SU-DHL-6 (cell line): ENCODE results near the gene ANKRD39.

ENCODE experiments used
- H2AFZ ChIP-seq: fragments of 200-600 bp; sonication (generic); 2 replicates; pipeline ENCODE4 v1.6.1; 2014; ENCODE audit warnings: low read depth, mild to moderate bottlenecking, moderate library complexity, mixed read lengths, antibody characterized with exemption, low read length; ENCODE audit not compliant: severe bottlenecking
- H3F3A ChIP-seq: fragments of 200-600 bp; shearing (Covaris generic); 2 replicates; pipeline ENCODE4 v1.6.0; 2016; ENCODE audit warnings: antibody characterized with exemption, mild to moderate bottlenecking; ENCODE audit not compliant: insufficient read depth
- H3K27ac ChIP-seq: fragments of 200-600 bp; sonication (generic); 2 replicates; pipeline ENCODE4 v1.5.1; 2016; ENCODE audit warnings: low read depth, mild to moderate bottlenecking, low read length, moderate library complexity, mixed read lengths
- H3K27me3 ChIP-seq: fragments of 200-600 bp; sonication (generic), shearing (Covaris generic); 2 replicates; pipeline ENCODE4 v1.6.0; 2014; ENCODE audit warnings: mild to moderate bottlenecking, low read length
- H3K36me3 ChIP-seq: fragments of 200-600 bp; sonication (generic); 2 replicates; pipeline ENCODE4 v1.6.1; 2014; ENCODE audit warnings: mild to moderate bottlenecking, low read length, mixed read lengths
- H3K4me2 ChIP-seq: fragments of 300-600, 200-600 bp; shearing (Covaris generic), sonication (generic); 2 replicates; pipeline ENCODE4 v1.6.0; 2014; ENCODE audit warnings: low read length, low read depth, mild to moderate bottlenecking; ENCODE audit not compliant: poor library complexity, severe bottlenecking
- H3K4me3 ChIP-seq: fragments of 200-600 bp; sonication (generic); 2 replicates; pipeline ENCODE4 v1.5.1; 2014; ENCODE audit warnings: antibody characterized with exemption, low read length, mild to moderate bottlenecking, mixed read lengths; ENCODE audit not compliant: insufficient read depth, poor library complexity, severe bottlenecking
- H3K79me2 ChIP-seq: fragments of 200-600 bp; sonication (generic); 2 replicates; pipeline ENCODE4 v1.6.1; 2014; ENCODE audit warnings: mild to moderate bottlenecking, low read length, moderate library complexity; ENCODE audit not compliant: insufficient read depth
- H3K9ac ChIP-seq: fragments of 200-600 bp; sonication (generic); 2 replicates; pipeline ENCODE4 v1.7.0; 2014; ENCODE audit warnings: mild to moderate bottlenecking, low read length
- H3K9me2 ChIP-seq: fragments of 200-600 bp; sonication (generic); replicated peaks from 2 replicates; pipeline ENCODE4 v1.6.1; 2014; ENCODE audit warnings: low read length; ENCODE audit not compliant: insufficient read depth
- H3K9me3 ChIP-seq: fragments of 200-600 bp; sonication (generic); 2 replicates; pipeline ENCODE4 v1.6.1; 2014; ENCODE audit warnings: low read length, mixed read lengths; ENCODE audit not compliant: insufficient read depth
- H4K20me1 ChIP-seq: fragments of 200-600 bp; sonication (generic); 2 replicates; pipeline ENCODE4 v1.6.1; 2014; ENCODE audit warnings: low read depth, mild to moderate bottlenecking, antibody characterized with exemption, low read length, moderate library complexity, mixed read lengths
- CTCF ChIP-seq: fragments of 200-600 bp; sonication (generic); IDR thresholded peaks from one replicate; pipeline ENCODE4 v1.5.1; 2017; ENCODE audit warnings: antibody characterized with exemption, mild to moderate bottlenecking, low read length, moderate library complexity; ENCODE audit not compliant: insufficient read depth, poor library complexity, severe bottlenecking
- EZH2phosphoT487 ChIP-seq: fragments of 200-600 bp; sonication (generic), shearing (Covaris generic); conservative IDR thresholded peaks from 2 replicates; pipeline ENCODE4 v1.6.1; 2018; ENCODE audit warnings: mild to moderate bottlenecking, antibody characterized with exemption, low read length, moderate library complexity, mixed read lengths

The ANKRD39 gene

GRCh38 chr2:96869822-96870625 is 12.2 kb upstream of the ANKRD39 start, which contains the start of gene SEMA4C:
TSS of gene SEMA4C (minus strand) at chr2:96870080. CDS start at chr2:96867886, 2,194 bp downstream.
- TF ChIP-seq CTCF: no peak
- Histone ChIP-seq H3K9me3 (no peaks in the 10 kb centered on the region), H3K79me2 (no peaks in the 10 kb centered on the region), H4K20me1 (no peaks in the 10 kb centered on the region), H2AFZ (no peak within 1 kb of the TSS), H3K27ac (no peak within 1 kb of the TSS), H3K9me2 (no peaks in the 10 kb centered on the region), H3K4me2 (peak within 1 kb of the TSS; percentile 63), H3K27me3 (no peaks in the 10 kb centered on the region), H3K9ac (peak within 1 kb of the TSS; percentile 29; the same call in 1 of the 2 replicates), H3K36me3 (no peaks in the 10 kb centered on the region), H3F3A (no peaks in the 10 kb centered on the region), H3K4me3 (peak within 1 kb of the TSS; percentile 37)

- peak overlapping the region; percentile 37 for H3K4me3 ChIP-seq
These were observed 11.5 kb upstream of the ANKRD39 start for GRCh38 chr2:96869281-96869821.

GRCh38 chr2:96868555-96869280 is 10.9 kb upstream of the ANKRD39 start:
- no peaks in the 10 kb centered on the region for H3K9me2 ChIP-seq
- no peaks in the 10 kb centered on the region for H3K9me3 ChIP-seq
- no peak overlapping the region for H3K27ac ChIP-seq
- H3K9ac ChIP-seq: peak overlapping the region; percentile 29; the same call in 1 of the 2 replicates
- H2AFZ ChIP-seq: no peak overlapping the region
- no peaks in the 10 kb centered on the region for H3K36me3 ChIP-seq
- no peaks in the 10 kb centered on the region for H3K79me2 ChIP-seq
- H3F3A ChIP-seq: no peaks in the 10 kb centered on the region
- H4K20me1 ChIP-seq: no peaks in the 10 kb centered on the region
- TF ChIP-seq EZH2phosphoT487 (peak; percentile 94; the same call in 1 of the 2 replicates), CTCF (peak; percentile 64)
- peak overlapping the region; percentile 63 for H3K4me2 ChIP-seq
- H3K27me3 ChIP-seq: no peaks in the 10 kb centered on the region
- H3K4me3 ChIP-seq: peak overlapping the region; percentile 37

More at GRCh38 chr2:96869281-96869821, 11.5 kb upstream of the ANKRD39 start:
- Histone ChIP-seq H3K9ac (peak overlapping the region; percentile 29; the same call in 1 of the 2 replicates), H3K4me2 (peak overlapping the region; percentile 63), H3F3A (no peaks in the 10 kb centered on the region), H3K36me3 (no peaks in the 10 kb centered on the region), H2AFZ (no peak overlapping the region), H3K27ac (no peak overlapping the region), H3K79me2 (no peaks in the 10 kb centered on the region), H3K27me3 (no peaks in the 10 kb centered on the region), H3K9me3 (no peaks in the 10 kb centered on the region), H3K9me2 (no peaks in the 10 kb centered on the region), H4K20me1 (no peaks in the 10 kb centered on the region)
- TF ChIP-seq CTCF (no peak), EZH2phosphoT487 (no peak)
